ENCODE measurements around the gene DUSP22.

DUSP22 gene

GRCh38 chr6:311679-312220, 19.5 kb downstream of the DUSP22 start:
- no peaks in the 10 kb centered on the region for H3K9me2 ChIP-seq (replicated peaks; ENCODE audit: control insufficient read depth, low read length)
- no peaks in the 10 kb centered on the region for H3K79me2 ChIP-seq (ENCODE audit: control insufficient read depth, low read length)
- no peaks in the 10 kb centered on the region for H3K27me3 ChIP-seq (ENCODE audit: control insufficient read depth, low read length)
- no peaks in the 10 kb centered on the region for H4K20me1 ChIP-seq (ENCODE audit: control insufficient read depth, insufficient read depth, low read depth, low read length)
- H3K4me2 ChIP-seq (ENCODE audit: low read length): no peak overlapping the region
- no peak overlapping the region for H3K4me3 ChIP-seq (ENCODE audit: low read length)
- H3K27ac ChIP-seq (ENCODE audit: low read depth, low read length): no peak overlapping the region
- H3K36me3 ChIP-seq (ENCODE audit: control insufficient read depth, low read length): no peaks in the 10 kb centered on the region
- TF ChIP-seq EZH2phosphoT487 (IDR thresholded peaks at IDR 0.05; ENCODE audit: borderline replicate concordance, low read length): no peak
- TF ChIP-seq CTCF (IDR thresholded peaks at IDR 0.05; ENCODE audit: low read depth, low read length, poor library complexity, severe bottlenecking): no peak
- no peaks in the 10 kb centered on the region for H3F3A ChIP-seq (ENCODE audit: control insufficient read depth, insufficient read depth)
- peaks cover 17% of the 10 kb centered on the region for H3K4me1 ChIP-seq (ENCODE audit: control insufficient read depth, low read length)
- no peaks in the 10 kb centered on the region for H3K9me3 ChIP-seq (ENCODE audit: control insufficient read depth, insufficient read depth, low read length)

- Histone ChIP-seq H4K20me1 (ENCODE audit: control insufficient read depth, insufficient read depth, low read depth, low read length) (no peaks in the 10 kb centered on the region), H3K4me2 (ENCODE audit: low read length) (peak overlapping the region; percentile 35), H3K36me3 (ENCODE audit: control insufficient read depth, low read length) (no peaks in the 10 kb centered on the region), H3K27me3 (ENCODE audit: control insufficient read depth, low read length) (no peaks in the 10 kb centered on the region), H3K9me3 (ENCODE audit: control insufficient read depth, insufficient read depth, low read length) (no peaks in the 10 kb centered on the region), H3K9me2 (replicated peaks; ENCODE audit: control insufficient read depth, low read length) (no peaks in the 10 kb centered on the region), H3F3A (ENCODE audit: control insufficient read depth, insufficient read depth) (no peaks in the 10 kb centered on the region), H3K4me1 (ENCODE audit: control insufficient read depth, low read length) (peaks cover 20% of the 10 kb centered on the region), H3K4me3 (ENCODE audit: low read length) (peak overlapping the region; percentile 1; the same call in 1 of the 2 replicates), H3K27ac (ENCODE audit: low read depth, low read length) (peak overlapping the region; percentile 3; the same call in 1 of the 2 replicates), H3K79me2 (ENCODE audit: control insufficient read depth, low read length) (no peaks in the 10 kb centered on the region)
- TF ChIP-seq CTCF (IDR thresholded peaks at IDR 0.05; ENCODE audit: low read depth, low read length, poor library complexity, severe bottlenecking) (no peak), EZH2phosphoT487 (IDR thresholded peaks at IDR 0.05; ENCODE audit: borderline replicate concordance, low read length) (no peak)
Measured at GRCh38 chr6:313087-313486, 20.8 kb downstream of the DUSP22 start.

- Histone ChIP-seq H3K36me3 (ENCODE audit: control insufficient read depth, low read length) (no peaks in the 10 kb centered on the region), H3K27ac (ENCODE audit: low read depth, low read length) (no peak overlapping the region), H4K20me1 (ENCODE audit: control insufficient read depth, insufficient read depth, low read depth, low read length) (no peaks in the 10 kb centered on the region), H3K9me2 (replicated peaks; ENCODE audit: control insufficient read depth, low read length) (no peaks in the 10 kb centered on the region), H3K4me1 (ENCODE audit: control insufficient read depth, low read length) (peaks cover 20% of the 10 kb centered on the region), H3K9me3 (ENCODE audit: control insufficient read depth, insufficient read depth, low read length) (no peaks in the 10 kb centered on the region), H3K4me3 (ENCODE audit: low read length) (no peak overlapping the region), H3K27me3 (ENCODE audit: control insufficient read depth, low read length) (no peaks in the 10 kb centered on the region), H3F3A (ENCODE audit: control insufficient read depth, insufficient read depth) (no peaks in the 10 kb centered on the region), H3K4me2 (ENCODE audit: low read length) (no peak overlapping the region), H3K79me2 (ENCODE audit: control insufficient read depth, low read length) (no peaks in the 10 kb centered on the region)
- no peak for TF ChIP-seq CTCF (IDR thresholded peaks at IDR 0.05; ENCODE audit: low read depth, low read length, poor library complexity, severe bottlenecking)
- no peak for TF ChIP-seq EZH2phosphoT487 (IDR thresholded peaks at IDR 0.05; ENCODE audit: borderline replicate concordance, low read length)
Measured at GRCh38 chr6:313917-314316, 21.6 kb downstream of the DUSP22 start.
